Fibroblast of the aortic adventitia (primary cell): ENCODE results near the gene PPP1R3D. TPM values are rescaled to one million over a fixed set of nuclear protein-coding genes. Genes with fewer than 3 reads are reported as not detected.

Source experiments
- DNase-seq: peaks from one replicate; pipeline ENCODE4 v3.0.0-alpha.2; 2010; ENCODE audit warnings: low read depth
- H3K4me3 ChIP-seq: 2 replicates; pipeline ENCODE4 v1.5.1; 2011; ENCODE audit warnings: low read depth, mild to moderate bottlenecking, control low read depth, low read length, moderate library complexity
- total RNA-seq: library from RNA; depleted of rRNA; stranded (reverse); fragments of >200 nt; gene quantifications from 2 replicates; pipeline ENCODE4 v1.2.3, GENCODE V29; 2012; ENCODE audit warnings: low replicate concordance
- TF ChIP-seq, protein P1 (sequence below): IDR thresholded peaks from 2 replicates; pipeline ENCODE4 v1.5.1; 2011; ENCODE audit warnings: mild to moderate bottlenecking, low read length, control low read depth, inconsistent platforms; ENCODE audit not compliant: insufficient read depth

The PPP1R3D gene
- total RNA-seq, 1 donor, result 5.6 TPM

DNA sequence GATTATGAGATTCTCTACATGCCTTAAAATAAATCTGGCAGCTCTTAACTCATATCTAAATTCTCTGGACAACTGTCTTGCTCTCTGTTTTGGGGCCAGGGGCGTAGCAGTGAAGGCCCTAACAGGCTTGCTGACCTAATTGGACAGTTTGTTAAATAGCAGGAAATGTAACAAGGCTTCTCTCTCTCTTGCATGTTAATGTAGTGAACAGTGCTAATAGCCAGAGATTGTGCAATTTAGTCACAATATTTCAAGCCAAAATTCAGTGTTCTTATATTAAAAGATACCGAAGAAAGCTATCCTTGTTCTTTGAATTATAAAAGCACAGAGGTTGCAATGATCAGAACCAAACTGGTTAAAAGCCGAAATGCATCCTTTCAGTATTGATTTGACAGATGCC lies 3.0 kb downstream of the PPP1R3D start:
- TF ChIP-seq, protein P1, sequence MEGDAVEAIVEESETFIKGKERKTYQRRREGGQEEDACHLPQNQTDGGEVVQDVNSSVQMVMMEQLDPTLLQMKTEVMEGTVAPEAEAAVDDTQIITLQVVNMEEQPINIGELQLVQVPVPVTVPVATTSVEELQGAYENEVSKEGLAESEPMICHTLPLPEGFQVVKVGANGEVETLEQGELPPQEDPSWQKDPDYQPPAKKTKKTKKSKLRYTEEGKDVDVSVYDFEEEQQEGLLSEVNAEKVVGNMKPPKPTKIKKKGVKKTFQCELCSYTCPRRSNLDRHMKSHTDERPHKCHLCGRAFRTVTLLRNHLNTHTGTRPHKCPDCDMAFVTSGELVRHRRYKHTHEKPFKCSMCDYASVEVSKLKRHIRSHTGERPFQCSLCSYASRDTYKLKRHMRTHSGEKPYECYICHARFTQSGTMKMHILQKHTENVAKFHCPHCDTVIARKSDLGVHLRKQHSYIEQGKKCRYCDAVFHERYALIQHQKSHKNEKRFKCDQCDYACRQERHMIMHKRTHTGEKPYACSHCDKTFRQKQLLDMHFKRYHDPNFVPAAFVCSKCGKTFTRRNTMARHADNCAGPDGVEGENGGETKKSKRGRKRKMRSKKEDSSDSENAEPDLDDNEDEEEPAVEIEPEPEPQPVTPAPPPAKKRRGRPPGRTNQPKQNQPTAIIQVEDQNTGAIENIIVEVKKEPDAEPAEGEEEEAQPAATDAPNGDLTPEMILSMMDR, result no peak
- H3K4me3 ChIP-seq, result peak overlapping the region; percentile 10
- DNase-seq, result peak; percentile 28

DNA sequence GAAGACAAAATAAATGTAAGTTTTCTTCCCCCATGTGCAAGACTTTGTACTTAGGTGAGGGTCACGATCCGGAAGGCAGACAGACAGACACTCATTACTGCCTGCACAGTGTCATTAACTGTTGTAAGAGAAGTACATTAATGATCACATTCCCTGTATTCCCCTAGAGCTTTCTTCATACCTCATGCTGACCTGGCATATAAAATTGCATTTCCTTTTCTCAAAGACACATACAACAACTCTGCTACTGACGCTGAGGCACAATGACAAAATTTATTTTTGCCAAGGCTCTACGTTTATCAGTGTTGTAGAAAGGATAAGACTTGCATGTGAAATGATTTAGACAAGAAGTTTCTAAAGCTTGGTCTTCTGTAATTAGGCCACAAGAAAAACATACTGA lies 3.7 kb downstream of the PPP1R3D start:
- TF ChIP-seq, protein P1, result no peak
- DNase-seq, result no peak
- H3K4me3 ChIP-seq, result no peak overlapping the region

DNA sequence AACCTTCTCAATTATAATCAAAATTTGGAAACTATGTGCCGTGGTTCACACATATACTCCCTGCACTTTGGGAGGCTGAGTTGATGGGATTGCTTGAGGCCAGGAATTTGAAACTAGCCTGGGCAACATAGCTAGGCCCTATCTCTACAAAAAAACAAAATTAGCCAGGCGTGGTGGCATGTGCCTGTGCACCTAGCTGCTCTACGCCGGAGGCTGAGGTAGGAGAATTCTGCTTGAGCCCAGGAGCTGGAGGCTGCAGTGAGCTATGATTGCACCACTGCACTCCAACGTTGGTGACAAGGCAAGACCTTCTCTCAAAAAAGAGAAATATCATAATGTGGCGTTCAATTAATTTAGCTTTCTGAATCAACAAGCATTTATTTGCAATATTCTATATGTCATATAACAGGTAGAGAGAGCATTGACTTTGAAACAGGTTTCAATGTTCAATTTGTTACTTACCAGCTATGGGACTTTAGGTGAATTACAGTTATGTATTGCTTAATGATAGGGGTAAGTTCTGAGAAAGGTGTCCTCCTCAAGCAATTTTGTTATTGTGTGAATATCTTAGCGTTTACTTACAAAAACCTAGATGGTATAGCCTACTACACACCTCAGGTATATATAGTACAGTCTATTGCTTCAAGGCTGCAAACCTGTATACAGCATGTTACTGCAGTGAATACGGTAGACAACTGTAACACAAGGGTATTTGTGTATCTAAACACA lies 4.5 kb downstream of the PPP1R3D start:
- TF ChIP-seq, protein P1, result no peak
- H3K4me3 ChIP-seq, result no peak overlapping the region
- no peak for DNase-seq

DNA sequence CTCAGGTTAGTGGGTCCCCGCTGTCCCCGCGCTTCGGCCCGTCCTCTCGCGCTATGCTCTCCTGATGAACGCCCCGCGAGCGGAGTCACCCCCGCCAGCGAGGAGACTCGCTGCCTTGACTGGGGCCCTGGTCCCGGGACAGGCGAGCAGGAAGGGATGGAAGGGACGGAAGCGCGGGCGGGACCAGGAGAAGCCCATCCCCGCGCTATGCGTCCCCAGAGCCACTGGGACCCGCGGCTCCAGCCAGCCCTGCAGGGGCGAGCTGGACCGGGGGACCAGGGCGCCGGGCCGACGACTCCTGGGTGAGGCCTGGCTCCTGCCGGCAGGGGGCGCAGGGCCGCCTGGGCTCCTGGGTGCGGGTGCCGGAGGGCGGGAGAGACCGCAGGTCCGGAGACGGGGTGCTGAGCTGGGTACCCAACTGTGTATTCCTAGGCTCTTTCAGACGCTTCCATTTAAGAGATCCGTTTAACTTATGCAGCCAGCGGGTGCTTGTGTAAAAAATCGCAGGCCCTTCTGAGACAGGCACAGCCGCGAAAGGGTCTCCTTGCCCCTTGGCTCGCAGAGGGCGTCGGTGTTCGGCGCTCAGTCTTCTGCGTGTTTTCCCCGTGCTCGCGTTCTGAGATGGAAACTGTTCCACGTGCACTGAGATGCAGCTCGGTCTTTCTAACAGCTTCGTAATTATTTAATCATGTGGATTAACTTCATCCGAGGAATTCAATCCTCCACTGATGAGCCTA lies 6.1 kb downstream of the PPP1R3D start:
- peak overlapping the region; percentile 68 for H3K4me3 ChIP-seq
- TF ChIP-seq, protein P1, result peak; percentile 77
- peak; percentile 53 for DNase-seq

DNA sequence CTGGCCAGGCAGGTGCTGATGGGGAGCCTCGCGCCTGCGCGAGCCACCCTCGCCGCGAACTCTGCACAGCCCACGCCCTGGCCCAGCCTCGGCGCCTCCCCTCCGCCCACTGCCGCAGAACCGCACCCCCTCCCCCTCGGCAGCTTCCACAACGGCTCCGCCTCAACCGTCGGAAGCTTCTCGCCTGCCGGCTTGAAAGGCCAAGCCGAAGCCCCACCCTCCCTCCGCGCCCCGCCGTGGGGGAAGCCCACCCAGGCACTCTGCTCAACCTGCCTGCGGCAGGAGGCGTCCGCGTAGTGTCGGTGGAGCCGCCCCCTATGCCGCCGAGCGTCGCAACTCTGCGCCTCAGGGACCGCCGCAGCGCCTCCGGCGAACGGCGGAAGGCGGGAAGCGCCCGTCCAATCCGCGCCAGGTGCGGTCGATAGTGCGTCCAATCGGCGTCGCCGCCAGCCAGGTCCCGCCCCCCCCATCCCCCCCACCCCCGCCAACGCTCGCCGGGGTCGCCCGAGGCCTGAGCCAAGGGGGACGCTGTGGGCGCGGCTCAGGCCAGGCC lies 6.7 kb downstream of the PPP1R3D start, which contains the start of gene SYCP2:
TSS of gene SYCP2 (minus strand) at position 342 of the 553 bp plus-strand sequence. CDS start 11,224 bp downstream, outside the sequence.
- peak within 1 kb of the TSS; percentile 68 for H3K4me3 ChIP-seq
- TF ChIP-seq, protein P1, result no peak
- DNase-seq, result peak; percentile 12

DNA sequence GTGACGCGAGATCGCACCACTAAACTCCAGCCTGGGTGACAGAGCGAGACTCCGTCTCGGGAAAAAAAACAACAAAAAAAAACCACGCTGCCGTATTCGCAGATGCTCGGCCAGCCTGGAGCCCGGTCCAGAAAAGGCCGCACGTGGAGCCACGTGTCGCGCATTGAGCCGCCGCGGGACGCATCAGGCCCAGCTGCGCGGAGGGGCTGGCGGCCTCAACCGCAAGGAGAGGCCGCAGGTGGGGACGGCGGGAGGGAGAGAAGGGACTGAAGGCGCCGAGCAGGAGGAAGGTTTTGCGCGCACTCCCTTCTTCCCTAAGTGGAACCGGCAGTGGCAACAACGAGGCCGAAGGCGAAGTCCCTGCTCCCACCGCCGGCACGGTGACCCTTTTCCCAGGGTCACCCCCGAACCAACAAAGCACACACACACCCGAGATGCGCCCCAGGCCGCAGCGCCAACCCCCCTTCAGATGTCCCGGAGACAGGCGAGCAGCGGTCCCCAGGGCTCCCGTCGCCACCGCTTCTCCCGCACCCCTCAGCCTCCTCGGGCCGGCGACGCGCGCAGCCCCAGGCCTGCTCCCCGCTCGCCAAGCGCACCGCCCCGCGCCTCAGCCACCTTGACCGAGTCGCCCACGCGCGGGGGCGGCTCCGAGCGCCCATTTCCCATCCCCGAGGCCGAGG lies 7.3 kb downstream of the PPP1R3D start:
- H3K4me3 ChIP-seq, result no peak overlapping the region
- no peak for DNase-seq
- TF ChIP-seq, protein P1, result no peak
